ENCODE measurements around the gene CDH4.

The CDH4 gene

DNA sequence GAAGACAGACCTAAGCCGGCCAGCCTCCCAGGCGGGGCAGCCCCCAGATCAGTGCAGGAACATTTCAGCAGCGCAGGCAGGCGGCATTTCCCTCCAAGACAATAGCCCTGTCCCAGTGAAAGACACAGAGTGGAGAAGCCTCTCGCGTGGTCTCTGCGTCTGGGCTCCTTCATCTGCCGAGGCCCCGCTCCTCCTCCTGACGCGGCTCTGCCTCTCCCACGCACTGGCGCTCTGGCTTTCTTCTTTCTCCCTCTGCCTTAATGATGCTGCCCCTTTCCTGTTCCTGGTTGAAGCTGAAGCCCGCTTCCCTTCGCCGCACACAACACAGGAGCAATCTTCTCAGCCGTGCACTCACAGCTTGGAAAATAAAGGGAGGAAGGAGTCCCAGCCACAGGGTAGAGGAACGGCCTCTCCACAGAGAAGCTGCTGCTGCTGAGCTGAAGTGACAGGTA, 347.5 kb downstream of the CDH4 start:
- ChIA-PET POLR2A (ENCODE audit: low non-redundant PET) (no interaction called here), CTCF (interaction anchor here (0.5 to 0.7 kb wide), 3 partner anchors 16 to 137 kb away, joined by 3 read pairs; no protein-coding TSS in a partner anchor)
- no peak for DNase-seq (ENCODE audit: low spot score)
- no peak overlapping the region for H3K27ac ChIP-seq
- TF ChIP-seq, protein P1, sequence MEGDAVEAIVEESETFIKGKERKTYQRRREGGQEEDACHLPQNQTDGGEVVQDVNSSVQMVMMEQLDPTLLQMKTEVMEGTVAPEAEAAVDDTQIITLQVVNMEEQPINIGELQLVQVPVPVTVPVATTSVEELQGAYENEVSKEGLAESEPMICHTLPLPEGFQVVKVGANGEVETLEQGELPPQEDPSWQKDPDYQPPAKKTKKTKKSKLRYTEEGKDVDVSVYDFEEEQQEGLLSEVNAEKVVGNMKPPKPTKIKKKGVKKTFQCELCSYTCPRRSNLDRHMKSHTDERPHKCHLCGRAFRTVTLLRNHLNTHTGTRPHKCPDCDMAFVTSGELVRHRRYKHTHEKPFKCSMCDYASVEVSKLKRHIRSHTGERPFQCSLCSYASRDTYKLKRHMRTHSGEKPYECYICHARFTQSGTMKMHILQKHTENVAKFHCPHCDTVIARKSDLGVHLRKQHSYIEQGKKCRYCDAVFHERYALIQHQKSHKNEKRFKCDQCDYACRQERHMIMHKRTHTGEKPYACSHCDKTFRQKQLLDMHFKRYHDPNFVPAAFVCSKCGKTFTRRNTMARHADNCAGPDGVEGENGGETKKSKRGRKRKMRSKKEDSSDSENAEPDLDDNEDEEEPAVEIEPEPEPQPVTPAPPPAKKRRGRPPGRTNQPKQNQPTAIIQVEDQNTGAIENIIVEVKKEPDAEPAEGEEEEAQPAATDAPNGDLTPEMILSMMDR (conservative IDR thresholded peaks at IDR 0.05; ENCODE audit: low read depth) = no peak

DNA sequence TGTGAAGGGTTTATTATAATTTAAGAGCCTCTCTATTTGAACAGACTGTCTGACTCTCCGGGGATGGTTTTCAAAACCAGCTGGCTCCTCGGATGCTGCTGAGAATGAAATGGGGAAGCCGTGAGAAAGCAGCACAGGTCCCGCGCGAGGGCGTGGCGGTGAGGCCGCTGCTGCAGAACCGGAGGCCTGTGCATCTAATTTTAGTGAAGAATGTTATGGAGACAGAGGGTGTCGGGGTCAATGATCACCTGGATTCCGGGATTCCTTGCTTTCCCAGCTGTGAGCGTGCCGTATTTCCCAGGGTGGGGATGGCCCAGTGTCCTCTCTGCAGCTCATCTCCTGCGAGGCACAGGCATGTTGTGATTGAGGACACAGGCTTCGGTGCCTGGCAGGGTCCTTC, 348.0 kb downstream of the CDH4 start:
- CTCF ChIA-PET = interaction anchor here (0.7 kb wide), 1 partner anchor 21 kb away, joined by 3 read pairs; no protein-coding TSS in a partner anchor

DNA sequence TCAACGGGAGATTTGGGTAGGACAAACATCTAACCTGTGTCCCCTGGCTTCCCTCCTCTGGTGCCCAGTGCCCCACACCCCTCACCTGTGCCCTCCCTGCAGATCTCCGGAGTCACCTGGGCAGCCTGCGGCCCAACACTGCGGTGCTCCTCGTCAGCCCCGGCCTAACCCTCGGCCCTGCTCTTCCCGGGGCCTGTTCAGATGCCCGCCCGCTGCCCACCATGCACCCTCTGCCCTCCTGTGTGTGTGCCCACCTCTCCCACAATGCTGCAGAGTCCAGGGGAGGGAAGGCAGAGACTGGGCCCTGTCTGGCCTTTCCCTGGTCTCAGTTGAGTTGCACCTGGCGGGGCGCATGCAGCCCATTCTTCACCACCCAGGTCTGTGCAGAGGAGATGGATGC, 349.3 kb downstream of the CDH4 start:
- TF ChIP-seq, protein P1 (conservative IDR thresholded peaks at IDR 0.05; ENCODE audit: low read depth) = no peak
- ChIA-PET POLR2A (ENCODE audit: low non-redundant PET) (no interaction called here), CTCF (interaction anchor here (0.7 to 0.9 kb wide), 2 partner anchors 10 to 1544 kb away, joined by 3 read pairs; no protein-coding TSS in a partner anchor)
- DNase-seq (ENCODE audit: low spot score) = no peak
- no peak overlapping the region for H3K27ac ChIP-seq

More for the DNA sequence above, 348.0 kb downstream of the CDH4 start:
- POLR2A ChIA-PET (ENCODE audit: low non-redundant PET) = no interaction called here
- H3K27ac ChIP-seq = no peak overlapping the region
- no peak for DNase-seq (ENCODE audit: low spot score)
- TF ChIP-seq, protein P1 (conservative IDR thresholded peaks at IDR 0.05; ENCODE audit: low read depth) = no peak

DNA sequence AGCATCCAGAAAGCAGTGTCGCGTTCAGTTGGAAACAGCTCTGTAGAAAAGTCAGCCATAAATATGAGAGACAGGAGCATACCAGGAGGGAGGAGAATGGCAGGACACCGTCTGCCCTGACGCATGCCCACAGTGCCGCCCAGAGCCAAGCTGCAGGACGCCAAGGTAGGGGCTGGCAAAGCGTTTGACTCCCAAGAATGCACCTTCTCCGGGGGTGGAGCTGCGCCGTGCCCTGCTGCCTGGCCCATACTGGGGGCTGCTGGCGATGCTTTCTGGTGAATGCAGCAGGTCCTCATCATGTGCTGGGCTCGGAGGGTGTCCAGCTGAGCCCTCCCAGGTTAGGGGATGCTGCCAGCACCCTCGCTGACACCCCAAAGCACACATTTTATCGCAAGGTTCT, 349.8 kb downstream of the CDH4 start:
- TF ChIP-seq, protein P1 (conservative IDR thresholded peaks at IDR 0.05; ENCODE audit: low read depth) = no peak
- CTCF ChIA-PET = interaction anchor here (0.9 kb wide), 1 partner anchor 10 kb away, joined by 3 read pairs; no protein-coding TSS in a partner anchor
- no peak overlapping the region for H3K27ac ChIP-seq
- POLR2A ChIA-PET (ENCODE audit: low non-redundant PET) = interaction anchor here (0.6 kb wide), 1 partner anchor 38 kb away, joined by 6 read pairs; no protein-coding TSS in a partner anchor
- DNase-seq (ENCODE audit: low spot score) = no peak

DNA sequence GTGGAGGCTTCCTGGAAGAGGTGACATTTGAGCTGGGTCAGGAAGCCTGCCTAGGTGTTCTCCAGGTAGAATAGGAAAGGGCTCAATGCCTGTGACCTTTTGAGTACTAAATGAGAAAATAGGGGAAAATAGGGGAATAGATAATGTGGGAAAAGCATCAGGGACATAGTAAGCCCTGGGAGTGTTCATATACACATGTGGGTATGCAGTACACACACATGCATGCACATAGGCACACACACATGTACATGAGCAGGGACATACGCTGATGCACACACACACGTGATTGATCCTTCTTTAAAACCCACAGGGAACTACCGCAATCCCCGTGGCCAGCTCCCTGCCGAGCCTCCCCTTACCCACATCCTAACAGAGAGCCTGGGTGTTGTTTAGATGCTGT, 351.7 kb downstream of the CDH4 start:
- TF ChIP-seq, protein P1 (conservative IDR thresholded peaks at IDR 0.05; ENCODE audit: low read depth) = no peak
- DNase-seq (ENCODE audit: low spot score) = no peak
- ChIA-PET CTCF (interaction anchor here (0.5 kb wide), 1 partner anchor 26 kb away, joined by 3 read pairs; no protein-coding TSS in a partner anchor), POLR2A (ENCODE audit: low non-redundant PET) (no interaction called here)
- H3K27ac ChIP-seq = no peak overlapping the region

DNA sequence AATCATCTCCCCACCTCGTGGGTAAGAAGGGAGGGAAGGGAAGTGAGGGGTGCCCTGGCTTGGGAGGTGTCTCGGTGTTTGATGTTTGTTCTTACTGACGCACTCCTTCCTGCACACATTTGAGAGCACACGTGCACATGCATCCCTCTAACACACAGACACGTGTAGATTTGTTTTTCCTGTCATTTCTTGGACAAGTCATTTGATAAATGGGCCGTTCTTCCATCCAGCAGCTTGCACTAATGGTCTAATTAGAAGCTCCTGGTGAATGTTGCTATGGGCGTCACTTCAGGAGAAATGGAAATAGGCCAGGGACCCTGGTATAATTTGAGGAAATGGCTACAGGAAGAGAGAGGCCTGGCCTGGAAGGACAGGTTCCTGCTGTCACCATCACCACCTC, 352.5 kb downstream of the CDH4 start:
- no peak for DNase-seq (ENCODE audit: low spot score)
- ChIA-PET CTCF (no interaction called here), POLR2A (ENCODE audit: low non-redundant PET) (no interaction called here)
- TF ChIP-seq, protein P1 (conservative IDR thresholded peaks at IDR 0.05; ENCODE audit: low read depth) = no peak
- no peak overlapping the region for H3K27ac ChIP-seq
